H9 (cell line): ENCODE measurements around the gene MGAT5B. TPM values are rescaled to one million over a fixed set of nuclear protein-coding genes. Genes with fewer than 3 reads are reported as not detected.

ENCODE experiments used
- DNase-seq: peaks from one replicate; pipeline ENCODE4 v3.0.0-alpha.2; 2017
- H2AFZ ChIP-seq: one replicate; pipeline ENCODE4 v1.6.1; 2013; ENCODE audit warnings: mild to moderate bottlenecking, low read length, control low read depth, moderate library complexity
- H2AK5ac ChIP-seq: 2 replicates; pipeline ENCODE4 v1.6.1; 2013; ENCODE audit warnings: low read length, control low read depth, mixed read lengths; ENCODE audit not compliant: insufficient read length
- H2BK120ac ChIP-seq: one replicate; pipeline ENCODE4 v1.6.1; 2013; ENCODE audit warnings: low read depth, mild to moderate bottlenecking, low read length, control low read depth, inconsistent platforms; ENCODE audit not compliant: poor library complexity, severe bottlenecking
- H2BK12ac ChIP-seq: 2 replicates; pipeline ENCODE4 v1.6.1; 2013; ENCODE audit warnings: low read length, control low read depth, mixed read lengths, low read depth; ENCODE audit not compliant: insufficient read length
- H2BK15ac ChIP-seq: 2 replicates; pipeline ENCODE4 v1.6.1; 2013; ENCODE audit warnings: low read depth, low read length, control low read depth
- H2BK20ac ChIP-seq: one replicate; pipeline ENCODE4 v1.6.1; 2013; ENCODE audit warnings: low read depth, mild to moderate bottlenecking, low read length, control low read depth, inconsistent platforms; ENCODE audit not compliant: poor library complexity, severe bottlenecking
- H2BK5ac ChIP-seq: 2 replicates; pipeline ENCODE4 v1.6.1; 2013; ENCODE audit warnings: low read length, control low read depth, mixed read lengths; ENCODE audit not compliant: insufficient read length
- H3K14ac ChIP-seq: 2 replicates; pipeline ENCODE4 v1.6.1; 2013; ENCODE audit warnings: low read length, control low read depth; ENCODE audit not compliant: insufficient read depth
- H3K18ac ChIP-seq: 2 replicates; pipeline ENCODE4 v1.6.1; 2013; ENCODE audit warnings: low read depth, mild to moderate bottlenecking, mixed read lengths, low read length, control low read depth; ENCODE audit not compliant: insufficient read length
- H3K23ac ChIP-seq: 2 replicates; pipeline ENCODE4 v1.6.1; 2013; ENCODE audit warnings: low read length, control low read depth, mixed read lengths, low read depth; ENCODE audit not compliant: insufficient read length
- H3K23me2 ChIP-seq: 2 replicates; pipeline ENCODE4 v1.6.1; 2013; ENCODE audit warnings: low read depth, mild to moderate bottlenecking, mixed read lengths, low read length, control low read depth; ENCODE audit not compliant: insufficient read length, poor library complexity, severe bottlenecking
- H3K27ac ChIP-seq: 2 replicates; pipeline ENCODE4 v1.5.1; 2013; ENCODE audit warnings: low read length, control low read depth, mixed read lengths, low read depth; ENCODE audit not compliant: insufficient read length
- H3K27me3 ChIP-seq: 2 replicates; pipeline ENCODE4 v1.6.1; 2013; ENCODE audit warnings: low read length, control low read depth, inconsistent platforms; ENCODE audit not compliant: insufficient read depth
- H3K4ac ChIP-seq: 2 replicates; pipeline ENCODE4 v1.6.1; 2013; ENCODE audit warnings: low read depth, mild to moderate bottlenecking, control low read depth, inconsistent platforms, low read length, moderate library complexity
- H3K4me1 ChIP-seq: 2 replicates; pipeline ENCODE4 v1.6.1; 2013; ENCODE audit warnings: low read length, control low read depth, inconsistent platforms; ENCODE audit not compliant: insufficient read depth
- H3K4me2 ChIP-seq: 2 replicates; pipeline ENCODE4 v1.6.1; 2013; ENCODE audit warnings: low read length, control low read depth, mixed read lengths; ENCODE audit not compliant: insufficient read length, insufficient read depth
- H3K56ac ChIP-seq: 2 replicates; pipeline ENCODE4 v1.6.1; 2013; ENCODE audit warnings: low read depth, mild to moderate bottlenecking, mixed read lengths, low read length, control low read depth; ENCODE audit not compliant: insufficient read length
- H3K79me1 ChIP-seq: 2 replicates; pipeline ENCODE4 v1.6.1; 2013; ENCODE audit warnings: low read depth, mild to moderate bottlenecking, moderate library complexity, low read length, control low read depth, inconsistent platforms; ENCODE audit not compliant: insufficient read depth, poor library complexity, severe bottlenecking
- H3K79me2 ChIP-seq: 2 replicates; pipeline ENCODE4 v1.6.1; 2013; ENCODE audit warnings: low read length, control low read depth, inconsistent platforms; ENCODE audit not compliant: insufficient read depth
- H3K9ac ChIP-seq: 2 replicates; pipeline ENCODE4 v1.6.1; 2013; ENCODE audit warnings: low read length, control low read depth, mixed read lengths; ENCODE audit not compliant: insufficient read length; ENCODE audit errors: extremely low read depth
- H3K9me3 ChIP-seq: one replicate; pipeline ENCODE4 v1.6.1; 2013; ENCODE audit warnings: low read depth, low read length, inconsistent platforms; ENCODE audit not compliant: control insufficient read depth
- H3T11ph ChIP-seq: one replicate; pipeline ENCODE4 v1.6.1; 2013; ENCODE audit warnings: mild to moderate bottlenecking, low read length, control low read depth, inconsistent platforms
- H4K20me1 ChIP-seq: one replicate; pipeline ENCODE4 v1.6.1; 2013; ENCODE audit not compliant: control insufficient read depth, insufficient read length, insufficient read depth
- H4K5ac ChIP-seq: 2 replicates; pipeline ENCODE4 v1.6.1; 2013; ENCODE audit warnings: low read depth, mild to moderate bottlenecking, mixed read lengths, low read length, control low read depth; ENCODE audit not compliant: insufficient read length
- H4K8ac ChIP-seq: replicated peaks from 2 replicates; pipeline ENCODE4 v1.6.1; 2013; ENCODE audit warnings: low read length, control low read depth, mixed read lengths, low read depth; ENCODE audit not compliant: insufficient read length
- H4K91ac ChIP-seq: 2 replicates; pipeline ENCODE4 v1.6.1; 2013; ENCODE audit warnings: low read depth, mild to moderate bottlenecking, moderate library complexity, mixed read lengths, low read length, control low read depth; ENCODE audit not compliant: insufficient read length
- H3K27ac Mint-ChIP-seq, 3 experiments: 2 replicates in 2 of 3; 3 replicates in 1 of 3; pipeline ENCODE4 v1.8.0; 2020 to 2021; ENCODE audit warnings: mixed read lengths in 3 of 3, mild to moderate bottlenecking in 1 of 3, moderate library complexity in 1 of 3
- H3K27me3 Mint-ChIP-seq: 2 replicates; pipeline ENCODE4 v1.8.0; 2021; ENCODE audit warnings: low read depth, mild to moderate bottlenecking, moderate library complexity, mixed read lengths
- H3K36me3 Mint-ChIP-seq, 3 experiments: 2 replicates in 2 of 3; 3 replicates in 1 of 3; pipeline ENCODE4 v1.8.0; 2020 to 2021; ENCODE audit warnings: low read depth in 3 of 3, mixed read lengths in 3 of 3; ENCODE audit not compliant: insufficient read depth in 1 of 3
- H3K4me1 Mint-ChIP-seq, 2 experiments: 2 replicates each; pipeline ENCODE4 v1.8.0; 2020; ENCODE audit warnings: mixed read lengths in 2 of 2
- H3K4me3 Mint-ChIP-seq, 2 experiments: 2 replicates in 1 of 2; 3 replicates in 1 of 2; pipeline ENCODE4 v1.8.0; 2020 to 2021; ENCODE audit warnings: mild to moderate bottlenecking in 2 of 2, mixed read lengths in 2 of 2, moderate library complexity in 1 of 2
- H3K9me3 Mint-ChIP-seq, 2 experiments: 2 replicates in 1 of 2; 3 replicates in 1 of 2; pipeline ENCODE4 v1.8.0; 2020; ENCODE audit warnings: mild to moderate bottlenecking in 2 of 2, mixed read lengths in 2 of 2, moderate library complexity in 1 of 2
- WGBS: extraction: QIAGEN DNeasy Blood & Tissue Kit; methylation state at CpG from one replicate; pipeline ENCODE4 v1.1.7; 2013; ENCODE audit warnings: missing lambda C conversion rate, low lambda C conversion rate, mixed read lengths; ENCODE audit not compliant: insufficient read length; ENCODE audit errors: extremely low coverage; 5-methylcytosine and 5-hydroxymethylcytosine counted together
- total RNA-seq: library from RNA; stranded (reverse); gene quantifications from 2 replicates; pipeline ENCODE4 v1.2.1, GENCODE V29; 2021
- TF ChIP-seq, protein P1 (sequence below): fragments of 200-600 bp; sonication (generic); conservative IDR thresholded peaks from 3 replicates; pipeline ENCODE4 v1.8.0; 2021; ENCODE audit warnings: antibody characterized with exemption, mild to moderate bottlenecking

MGAT5B gene
- total RNA-seq, 1 experiment from 2014 or later: 4.9 TPM

- no peak overlapping the region for H2BK15ac ChIP-seq
- no peak overlapping the region for H4K5ac ChIP-seq
- H3K4me1 ChIP-seq: no peaks in the 10 kb centered on the region
- H3K27me3 ChIP-seq: no peaks in the 10 kb centered on the region
- H4K91ac ChIP-seq: no peak overlapping the region
- no peak overlapping the region for H3T11ph ChIP-seq
- no peak overlapping the region for H4K8ac ChIP-seq
- no peaks in the 10 kb centered on the region for H3K79me2 ChIP-seq
- no peak overlapping the region for H2BK12ac ChIP-seq
- no peak overlapping the region for H2BK20ac ChIP-seq
- no CpG with 5 or more reads among the region's 10 CpGs for WGBS
- no peak overlapping the region for H2AFZ ChIP-seq
- Mint-ChIP-seq H3K4me1 (peaks cover 0 to 4% of the 10 kb centered on the region in 2 experiments; a peak in 3 of 4 replicates), H3K9me3 (no peaks in the 10 kb centered on the region), H3K27me3 (peaks cover 20% of the 10 kb centered on the region), H3K4me3 (no peak overlapping the region), H3K27ac (peak overlapping the region in 1 of 3 experiments; percentile 23; a peak in 1 of 7 replicates), H3K36me3 (no peaks in the 10 kb centered on the region)
- H3K79me1 ChIP-seq: no peaks in the 10 kb centered on the region
- H3K4ac ChIP-seq: no peak overlapping the region
- H4K20me1 ChIP-seq: no peaks in the 10 kb centered on the region
- H3K4me2 ChIP-seq: no peak overlapping the region
- no peak overlapping the region for H2BK5ac ChIP-seq
- H3K56ac ChIP-seq: no peak overlapping the region
- H3K18ac ChIP-seq: no peak overlapping the region
- H2AK5ac ChIP-seq: no peak overlapping the region
- no peak overlapping the region for H3K9ac ChIP-seq
- H3K23me2 ChIP-seq: no peaks in the 10 kb centered on the region
- no peak for DNase-seq
- H2BK120ac ChIP-seq: no peak overlapping the region
- H3K27ac ChIP-seq: no peak overlapping the region
- H3K23ac ChIP-seq: no peak overlapping the region
- no peak overlapping the region for H3K14ac ChIP-seq
- no peaks in the 10 kb centered on the region for H3K9me3 ChIP-seq
- TF ChIP-seq, protein P1, sequence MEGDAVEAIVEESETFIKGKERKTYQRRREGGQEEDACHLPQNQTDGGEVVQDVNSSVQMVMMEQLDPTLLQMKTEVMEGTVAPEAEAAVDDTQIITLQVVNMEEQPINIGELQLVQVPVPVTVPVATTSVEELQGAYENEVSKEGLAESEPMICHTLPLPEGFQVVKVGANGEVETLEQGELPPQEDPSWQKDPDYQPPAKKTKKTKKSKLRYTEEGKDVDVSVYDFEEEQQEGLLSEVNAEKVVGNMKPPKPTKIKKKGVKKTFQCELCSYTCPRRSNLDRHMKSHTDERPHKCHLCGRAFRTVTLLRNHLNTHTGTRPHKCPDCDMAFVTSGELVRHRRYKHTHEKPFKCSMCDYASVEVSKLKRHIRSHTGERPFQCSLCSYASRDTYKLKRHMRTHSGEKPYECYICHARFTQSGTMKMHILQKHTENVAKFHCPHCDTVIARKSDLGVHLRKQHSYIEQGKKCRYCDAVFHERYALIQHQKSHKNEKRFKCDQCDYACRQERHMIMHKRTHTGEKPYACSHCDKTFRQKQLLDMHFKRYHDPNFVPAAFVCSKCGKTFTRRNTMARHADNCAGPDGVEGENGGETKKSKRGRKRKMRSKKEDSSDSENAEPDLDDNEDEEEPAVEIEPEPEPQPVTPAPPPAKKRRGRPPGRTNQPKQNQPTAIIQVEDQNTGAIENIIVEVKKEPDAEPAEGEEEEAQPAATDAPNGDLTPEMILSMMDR: no peak
Measured at GRCh38 chr17:76830987-76831715, 37.1 kb upstream of the MGAT5B start.
